Measurements from ENCODE around the gene FXYD5. TPM values are rescaled to one million over a fixed set of nuclear protein-coding genes. Genes with fewer than 3 reads are reported as not detected.
A peak's percentile ranks its signal among the peaks of the same experiment; 100 is the strongest.

Gene FXYD5
- total RNA-seq, 6 experiments from 2014 or later, result 317 to 417 (median 353) TPM

DNA sequence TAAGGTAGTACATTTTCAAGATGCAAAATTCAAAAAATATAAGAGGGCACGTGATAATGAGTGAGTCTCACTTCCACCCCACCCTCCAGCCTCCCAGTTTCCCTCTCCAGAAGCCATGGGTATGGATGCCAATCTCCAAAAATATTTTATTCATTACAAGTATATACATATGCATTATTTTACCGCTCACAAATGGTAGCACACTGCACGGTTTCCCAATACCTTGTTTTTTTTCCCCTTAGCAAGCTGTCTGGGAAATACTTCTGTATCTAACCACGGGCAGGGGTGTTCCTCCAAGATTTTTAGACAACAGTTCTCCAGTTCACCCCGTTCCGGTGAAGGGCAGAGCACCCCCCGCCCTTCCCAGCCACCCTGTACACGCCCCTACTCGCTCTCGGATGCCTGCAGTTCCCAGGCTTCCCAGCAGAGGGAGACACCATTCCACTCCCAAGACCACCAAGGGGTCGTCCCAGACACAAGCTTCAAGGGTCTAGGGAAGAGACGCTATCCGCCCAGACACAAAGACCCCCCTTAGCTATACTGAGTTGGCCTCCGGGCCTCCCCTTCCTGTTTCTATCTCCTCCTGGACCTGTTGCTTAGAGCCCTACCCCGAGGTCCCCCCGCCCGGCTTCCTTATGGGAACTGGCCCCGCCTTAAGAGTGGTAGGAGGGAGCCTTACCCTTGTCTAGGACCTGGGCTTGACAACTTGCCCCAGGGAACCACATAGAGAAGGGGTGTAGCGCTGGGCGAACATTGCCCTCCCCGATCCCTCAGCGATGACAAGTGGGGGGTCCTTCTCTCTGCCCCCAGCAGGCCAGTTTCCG is 40.0 kb upstream of the FXYD5 start:
- no peaks in the 10 kb centered on the region for H3K36me3 Mint-ChIP-seq (ENCODE audit: low read depth)
- peaks cover 6% of the 10 kb centered on the region; the same call in 1 of the 2 replicates for H3K4me1 Mint-ChIP-seq (ENCODE audit: low read depth)
- no peak for DNase-seq
- H3K9me3 Mint-ChIP-seq, result no peaks in the 10 kb centered on the region
- H3K27me3 Mint-ChIP-seq (ENCODE audit: insufficient read depth), result peaks cover 21% of the 10 kb centered on the region
- H3K4me3 Mint-ChIP-seq, result no peak overlapping the region
- H3K27ac Mint-ChIP-seq, result no peak overlapping the region
- TF ChIP-seq, protein P1, sequence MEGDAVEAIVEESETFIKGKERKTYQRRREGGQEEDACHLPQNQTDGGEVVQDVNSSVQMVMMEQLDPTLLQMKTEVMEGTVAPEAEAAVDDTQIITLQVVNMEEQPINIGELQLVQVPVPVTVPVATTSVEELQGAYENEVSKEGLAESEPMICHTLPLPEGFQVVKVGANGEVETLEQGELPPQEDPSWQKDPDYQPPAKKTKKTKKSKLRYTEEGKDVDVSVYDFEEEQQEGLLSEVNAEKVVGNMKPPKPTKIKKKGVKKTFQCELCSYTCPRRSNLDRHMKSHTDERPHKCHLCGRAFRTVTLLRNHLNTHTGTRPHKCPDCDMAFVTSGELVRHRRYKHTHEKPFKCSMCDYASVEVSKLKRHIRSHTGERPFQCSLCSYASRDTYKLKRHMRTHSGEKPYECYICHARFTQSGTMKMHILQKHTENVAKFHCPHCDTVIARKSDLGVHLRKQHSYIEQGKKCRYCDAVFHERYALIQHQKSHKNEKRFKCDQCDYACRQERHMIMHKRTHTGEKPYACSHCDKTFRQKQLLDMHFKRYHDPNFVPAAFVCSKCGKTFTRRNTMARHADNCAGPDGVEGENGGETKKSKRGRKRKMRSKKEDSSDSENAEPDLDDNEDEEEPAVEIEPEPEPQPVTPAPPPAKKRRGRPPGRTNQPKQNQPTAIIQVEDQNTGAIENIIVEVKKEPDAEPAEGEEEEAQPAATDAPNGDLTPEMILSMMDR (IDR thresholded peaks at IDR 0.05), result peak; percentile 96

DNA sequence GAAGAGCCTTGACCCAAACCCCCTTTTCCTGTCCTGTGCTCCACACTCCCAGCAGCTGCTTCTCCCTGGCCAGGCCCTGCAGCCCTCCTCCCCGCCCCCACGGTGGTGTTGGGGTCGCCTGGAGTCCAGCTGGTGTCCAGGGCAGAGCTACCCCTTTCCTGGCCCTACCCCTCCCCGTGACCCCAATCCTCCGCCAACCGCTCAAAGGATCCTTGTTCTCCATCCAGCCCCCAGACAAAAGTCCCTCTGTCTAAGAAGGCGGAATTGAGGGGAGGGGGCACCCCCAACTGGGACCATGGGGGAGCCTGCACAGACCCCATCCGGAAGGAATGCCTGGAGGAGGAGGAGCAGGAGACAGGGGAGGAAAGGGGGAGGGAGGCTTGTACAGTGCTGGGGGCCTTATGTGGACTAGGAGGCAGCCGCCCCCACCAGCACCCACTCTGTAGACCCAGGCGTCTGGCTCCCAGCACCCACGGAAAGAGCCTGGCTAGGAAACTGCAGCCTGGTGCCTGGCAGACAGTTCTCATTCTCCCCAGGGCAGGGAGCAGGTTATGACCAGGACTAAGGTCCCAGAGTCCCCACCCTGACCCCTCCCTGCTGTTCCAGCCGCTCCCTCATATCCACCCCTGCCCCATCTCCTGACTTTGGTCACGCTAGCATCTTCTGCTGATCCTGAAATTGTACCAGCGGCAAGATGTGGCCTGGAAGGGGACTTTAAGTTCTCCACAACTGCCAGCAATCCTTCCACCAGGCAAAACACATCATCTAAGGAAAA is 39.2 kb upstream of the FXYD5 start, which contains the start of gene FXYD3:
Gene FXYD3, plus strand, starts transcription at position 647 of the 775 bp plus-strand sequence. CDS start 3,554 bp downstream, outside the sequence.
- no peak for DNase-seq
- no peaks in the 10 kb centered on the region for H3K9me3 Mint-ChIP-seq
- H3K27me3 Mint-ChIP-seq (ENCODE audit: insufficient read depth), result peaks cover 17% of the 10 kb centered on the region
- H3K27ac Mint-ChIP-seq, result no peak within 1 kb of the TSS
- H3K4me3 Mint-ChIP-seq, result no peak within 1 kb of the TSS
- TF ChIP-seq, protein P1 (IDR thresholded peaks at IDR 0.05), result no peak
- H3K36me3 Mint-ChIP-seq (ENCODE audit: low read depth), result no peaks in the 10 kb centered on the region
- H3K4me1 Mint-ChIP-seq (ENCODE audit: low read depth), result peaks cover 9% of the 10 kb centered on the region

DNA sequence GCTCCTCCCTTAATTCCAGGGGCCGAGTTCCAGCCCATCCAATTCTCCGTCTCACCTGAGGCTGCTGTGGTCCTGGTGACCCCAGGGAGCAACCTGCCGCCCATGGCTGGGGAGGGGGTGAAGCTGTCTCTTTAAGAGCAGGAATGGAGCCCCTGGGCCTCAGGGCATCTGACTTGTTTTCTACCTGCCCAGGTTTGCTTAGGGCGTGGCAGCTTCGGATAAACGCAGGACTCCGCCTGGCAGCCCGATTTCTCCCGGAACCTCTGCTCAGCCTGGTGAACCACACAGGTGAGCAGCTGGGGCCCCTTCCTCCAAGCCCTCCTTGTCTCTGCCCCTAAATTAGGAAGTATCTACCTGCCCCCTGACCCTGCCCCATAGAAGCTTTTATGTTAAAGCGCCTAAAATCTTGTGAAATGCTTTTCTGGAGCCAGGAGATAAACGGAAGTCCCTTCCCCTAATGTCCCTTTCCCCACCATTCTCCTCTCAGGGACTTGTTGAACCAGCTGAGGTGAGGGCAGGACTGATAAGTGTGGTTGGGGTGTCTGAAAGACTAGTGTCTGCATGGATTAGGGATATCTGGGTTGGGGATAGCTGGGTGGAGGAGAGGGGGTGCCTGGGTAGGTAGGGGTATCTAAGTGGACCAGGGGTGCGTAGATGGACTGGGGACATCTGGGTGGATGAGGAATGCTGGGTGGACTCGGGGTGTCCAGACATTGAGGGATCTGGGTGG is 38.3 kb upstream of the FXYD5 start:
- TF ChIP-seq, protein P1 (IDR thresholded peaks at IDR 0.05), result no peak
- H3K4me1 Mint-ChIP-seq (ENCODE audit: low read depth), result peaks cover 17% of the 10 kb centered on the region
- DNase-seq, result no peak
- no peak overlapping the region for H3K4me3 Mint-ChIP-seq
- H3K27me3 Mint-ChIP-seq (ENCODE audit: insufficient read depth), result peaks cover 20% of the 10 kb centered on the region
- no peaks in the 10 kb centered on the region for H3K9me3 Mint-ChIP-seq
- no peaks in the 10 kb centered on the region for H3K36me3 Mint-ChIP-seq (ENCODE audit: low read depth)
- H3K27ac Mint-ChIP-seq, result no peak overlapping the region

DNA sequence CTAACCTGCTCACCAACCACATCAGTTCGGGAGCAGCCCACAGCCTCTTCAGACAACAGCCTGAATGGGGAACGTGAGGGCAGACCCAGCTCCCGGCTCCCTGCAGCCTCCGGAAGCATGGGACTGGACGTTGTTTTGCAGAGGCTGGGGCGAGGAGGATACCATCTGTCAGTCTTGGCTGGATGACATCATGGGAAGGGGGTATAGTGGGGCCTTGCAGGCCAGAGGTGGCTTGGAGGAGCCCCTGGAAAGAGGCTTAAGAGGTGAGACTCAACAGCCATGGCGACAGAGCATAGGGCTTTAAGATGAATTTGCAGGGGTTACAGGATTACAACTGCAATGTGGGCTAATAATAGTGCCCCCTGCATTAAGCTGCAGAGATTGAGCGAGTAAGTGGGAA is 37.4 kb upstream of the FXYD5 start:
- no peaks in the 10 kb centered on the region for H3K36me3 Mint-ChIP-seq (ENCODE audit: low read depth)
- no peak overlapping the region for H3K4me3 Mint-ChIP-seq
- no peaks in the 10 kb centered on the region for H3K9me3 Mint-ChIP-seq
- peaks cover 18% of the 10 kb centered on the region for H3K27me3 Mint-ChIP-seq (ENCODE audit: insufficient read depth)
- no peak overlapping the region for H3K27ac Mint-ChIP-seq
- DNase-seq, result no peak
- H3K4me1 Mint-ChIP-seq (ENCODE audit: low read depth), result peaks cover 19% of the 10 kb centered on the region
- TF ChIP-seq, protein P1 (IDR thresholded peaks at IDR 0.05), result no peak

DNA sequence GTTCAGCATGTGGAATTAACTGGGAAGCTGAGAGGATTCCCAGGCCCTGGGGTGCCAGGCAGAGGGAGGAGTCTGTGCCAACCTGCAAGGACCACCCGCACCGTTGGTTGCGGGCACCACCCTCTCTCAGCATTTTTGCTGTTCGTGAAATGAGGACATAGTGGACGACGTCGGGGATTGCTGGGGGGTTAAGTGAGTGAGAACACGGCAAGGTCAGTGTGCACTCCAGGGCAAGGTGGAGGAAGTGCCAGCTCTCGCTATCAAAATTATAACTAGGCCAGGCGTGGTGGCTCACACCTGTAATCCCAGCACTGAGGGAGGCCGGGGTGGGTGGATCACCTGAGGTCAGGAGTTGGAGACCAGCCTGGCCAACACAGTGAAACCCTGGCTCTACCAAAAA is 36.7 kb upstream of the FXYD5 start:
- Mint-ChIP-seq H3K36me3 (ENCODE audit: low read depth) (no peaks in the 10 kb centered on the region), H3K27ac (no peak overlapping the region), H3K4me1 (ENCODE audit: low read depth) (peaks cover 19% of the 10 kb centered on the region), H3K4me3 (no peak overlapping the region), H3K9me3 (no peaks in the 10 kb centered on the region), H3K27me3 (ENCODE audit: insufficient read depth) (peaks cover 17% of the 10 kb centered on the region)
- no peak for DNase-seq
- TF ChIP-seq, protein P1 (IDR thresholded peaks at IDR 0.05), result no peak

Data from HFFc6 (cell line).